ENCODE measurements around the gene ZBTB46. TPM values are rescaled to one million over a fixed set of nuclear protein-coding genes. Genes with fewer than 3 reads are reported as not detected.

Gene ZBTB46
- total and polyA plus RNA-seq, 10 of the 15 experiments (the other 5 are each of a cell fraction or from before 2014, with no cell fraction given): 0.15 to 0.92 (median 0.34) TPM

DNA sequence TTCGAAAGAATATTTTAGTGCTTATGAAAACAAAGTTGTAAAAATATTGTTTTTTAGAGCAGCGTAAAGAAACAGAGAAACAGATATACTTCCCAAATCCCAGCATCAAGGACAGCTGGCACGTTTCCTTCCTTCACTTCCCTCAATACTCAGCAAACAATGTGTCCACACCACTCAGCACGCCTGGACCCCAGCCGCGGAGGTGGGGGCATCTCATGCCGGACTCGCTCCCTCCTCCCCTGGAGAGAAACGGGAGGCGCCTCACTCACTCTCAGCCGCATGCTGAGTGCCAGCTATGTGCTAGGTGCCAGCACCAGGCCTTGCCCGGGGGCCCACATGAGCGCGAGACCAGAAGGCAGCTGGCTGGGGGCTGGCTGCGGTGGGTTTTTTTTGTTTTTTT lies 56.8 kb downstream of the ZBTB46 start:
- Histone ChIP-seq H3K4me1 (ENCODE audit: control insufficient read depth, insufficient read depth, low read length) (no peaks in the 10 kb centered on the region), H3K27me3 (replicated peaks in 1 of 2; ENCODE audit: control insufficient read depth in 2 of 2, insufficient read depth in 2 of 2, low read length in 1 of 2) (no peaks in the 10 kb centered on the region), H3K9ac (ENCODE audit: control insufficient read depth, insufficient read depth, low read length) (no peak overlapping the region), H3K27ac (ENCODE audit: control insufficient read depth, insufficient read depth) (no peak overlapping the region), H3K4me2 (ENCODE audit: control insufficient read depth, insufficient read depth) (no peak overlapping the region), H3K4me3 (no peak overlapping the region), H3K9me3 (replicated peaks; ENCODE audit: control insufficient read depth, insufficient read depth, low read length) (peaks cover 7% of the 10 kb centered on the region; the same call in 1 of the 3 replicates), H3K79me2 (ENCODE audit: control insufficient read depth, insufficient read depth, low read length) (no peaks in the 10 kb centered on the region), H3K36me3 (ENCODE audit: control insufficient read depth in 2 of 2, insufficient read depth in 2 of 2, low read length in 1 of 2) (no peaks in the 10 kb centered on the region), H4K20me1 (ENCODE audit: control insufficient read depth, insufficient read depth) (no peaks in the 10 kb centered on the region), H2AFZ (ENCODE audit: control insufficient read depth, low read depth, low read length) (no peak overlapping the region)
- ChIA-PET POLR2A (no interaction called here), SMC1A (ENCODE audit: uncharacterized antibody, unreplicated experiment) (no interaction called here), RAD21 (ENCODE audit: unreplicated experiment) (no interaction called here), CTCF (no interaction called here)
- no TSS peak for BruUV-seq (replicated peaks)
- DNase-seq (ENCODE audit: low read depth, low spot score): no peak
- TF ChIP-seq KLF5 (IDR thresholded peaks at IDR 0.05; ENCODE audit: partially characterized antibody): no peak
- no peak for TF ChIP-seq SMAD5 (IDR thresholded peaks at IDR 0.05; ENCODE audit: low read depth)
- TF ChIP-seq RCOR1 (conservative IDR thresholded peaks at IDR 0.05; ENCODE audit: low read depth, low read length): no peak
- TF ChIP-seq NR2F1 (conservative IDR thresholded peaks at IDR 0.05): no peak
- TF ChIP-seq, protein P1, sequence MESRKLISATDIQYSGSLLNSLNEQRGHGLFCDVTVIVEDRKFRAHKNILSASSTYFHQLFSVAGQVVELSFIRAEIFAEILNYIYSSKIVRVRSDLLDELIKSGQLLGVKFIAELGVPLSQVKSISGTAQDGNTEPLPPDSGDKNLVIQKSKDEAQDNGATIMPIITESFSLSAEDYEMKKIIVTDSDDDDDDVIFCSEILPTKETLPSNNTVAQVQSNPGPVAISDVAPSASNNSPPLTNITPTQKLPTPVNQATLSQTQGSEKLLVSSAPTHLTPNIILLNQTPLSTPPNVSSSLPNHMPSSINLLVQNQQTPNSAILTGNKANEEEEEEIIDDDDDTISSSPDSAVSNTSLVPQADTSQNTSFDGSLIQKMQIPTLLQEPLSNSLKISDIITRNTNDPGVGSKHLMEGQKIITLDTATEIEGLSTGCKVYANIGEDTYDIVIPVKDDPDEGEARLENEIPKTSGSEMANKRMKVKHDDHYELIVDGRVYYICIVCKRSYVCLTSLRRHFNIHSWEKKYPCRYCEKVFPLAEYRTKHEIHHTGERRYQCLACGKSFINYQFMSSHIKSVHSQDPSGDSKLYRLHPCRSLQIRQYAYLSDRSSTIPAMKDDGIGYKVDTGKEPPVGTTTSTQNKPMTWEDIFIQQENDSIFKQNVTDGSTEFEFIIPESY (IDR thresholded peaks at IDR 0.05): no peak
- no peak for TF ChIP-seq SMAD1 (IDR thresholded peaks at IDR 0.05; ENCODE audit: low read depth, partially characterized antibody)
- 78% methylated on average over 15 of the region's 15 CpGs for WGBS (ENCODE audit: insufficient coverage, insufficient replicate concordance, low lambda C conversion rate, missing lambda C conversion rate)
- ATAC-seq: no peak
- no peak for FAIRE-seq
- in situ Hi-C loops (cut with MboI): no loop called here
- intact Hi-C loops (cut with micrococcal nuclease; ENCODE audit: unreplicated experiment): no loop called here

Data from GM12878 (cell line).